NCI-H748 treated with DMSO at 0.1 percent for 48 hours (cell line): Measurements from ENCODE around the gene TTLL3.

ENCODE experiments used
- DNase-seq: peaks from one replicate; lab custom pipeline; 2025; lab: John Stamatoyannopoulos, UW

Gene TTLL3

GRCh38 chr3:9780910-9781309 is 29.2 kb upstream of the TTLL3 start:
- no peak for DNase-seq

GRCh38 chr3:9781551-9781950 is 28.5 kb upstream of the TTLL3 start:
- DNase-seq, result no peak

DNA sequence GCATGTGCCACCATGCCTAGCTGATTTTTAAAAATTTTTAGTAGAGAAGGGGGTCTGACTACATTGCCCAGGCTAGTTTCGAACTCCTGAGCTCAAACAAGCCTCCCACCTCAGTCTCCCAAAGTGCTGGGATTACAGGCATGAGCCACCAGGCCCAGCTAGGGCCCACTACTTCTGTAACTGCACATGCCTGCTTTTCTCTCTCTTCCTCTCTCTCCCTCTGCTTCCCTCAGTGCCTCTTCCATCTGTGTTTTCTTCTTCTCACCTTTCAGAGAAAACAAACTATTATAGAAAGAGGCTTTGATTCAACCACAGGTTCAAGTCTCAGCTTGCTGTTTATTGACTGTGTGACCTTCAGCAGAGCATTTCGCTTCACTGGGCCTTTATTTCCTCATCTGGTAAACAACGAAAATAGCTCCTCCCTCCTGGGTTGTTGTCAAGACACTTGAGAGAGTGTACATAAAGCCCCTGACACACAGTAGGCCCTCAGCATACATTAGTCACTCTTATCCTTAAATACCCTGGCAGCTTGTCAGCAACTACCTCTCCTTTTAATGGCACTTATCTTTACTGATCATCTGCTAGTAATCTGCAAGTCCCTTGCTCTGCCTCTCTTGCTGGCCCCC is 28.0 kb upstream of the TTLL3 start:
- no peak for DNase-seq

GRCh38 chr3:9782770-9783169 is 27.3 kb upstream of the TTLL3 start:
- DNase-seq, result no peak

GRCh38 chr3:9783954-9784353 is 26.1 kb upstream of the TTLL3 start:
- DNase-seq, result no peak

DNA sequence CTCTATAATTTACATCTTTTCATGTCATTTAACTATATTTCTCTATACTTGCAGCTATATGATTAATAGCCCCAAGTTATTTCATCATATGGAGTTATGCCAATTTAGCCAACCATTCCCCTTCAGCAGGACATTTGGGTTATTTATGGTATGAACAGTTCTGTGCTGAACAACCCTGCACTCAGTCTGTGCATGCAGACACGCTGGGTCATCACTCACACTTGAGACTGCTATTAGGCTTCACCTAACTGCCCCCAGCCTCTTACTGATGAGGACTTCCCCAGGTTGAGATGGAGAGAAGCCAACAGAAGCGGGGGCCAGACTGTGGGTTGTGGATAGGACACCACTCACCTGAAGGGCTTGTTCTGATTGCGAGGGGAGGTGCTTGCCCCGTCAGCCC is 25.1 kb upstream of the TTLL3 start:
- no peak for DNase-seq

DNA sequence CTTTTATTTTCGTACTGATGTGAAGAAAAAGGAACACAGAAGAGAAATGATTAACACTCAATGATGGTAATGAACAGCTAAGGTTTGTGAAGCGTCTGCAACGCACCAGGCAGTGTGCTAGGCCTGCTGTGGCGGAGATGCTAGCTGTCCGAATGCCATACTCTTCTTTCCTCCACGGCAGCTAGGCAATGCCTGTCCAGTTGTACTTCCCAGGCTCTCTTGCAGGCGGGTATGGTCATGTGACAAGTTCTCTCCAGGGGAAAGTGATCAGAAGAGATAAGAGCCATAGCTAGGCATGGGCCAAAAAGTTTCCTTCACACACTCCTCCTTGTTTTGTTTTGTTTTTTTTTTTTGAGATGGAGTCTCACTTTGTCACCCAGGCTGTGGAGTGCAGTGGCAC is 24.5 kb upstream of the TTLL3 start:
- no peak for DNase-seq

GRCh38 chr3:9786209-9786739 is 23.8 kb upstream of the TTLL3 start:
- DNase-seq, result no peak

- DNase-seq, result no peak
Observed at GRCh38 chr3:9786825-9787669, 23.0 kb upstream of the TTLL3 start.

DNA sequence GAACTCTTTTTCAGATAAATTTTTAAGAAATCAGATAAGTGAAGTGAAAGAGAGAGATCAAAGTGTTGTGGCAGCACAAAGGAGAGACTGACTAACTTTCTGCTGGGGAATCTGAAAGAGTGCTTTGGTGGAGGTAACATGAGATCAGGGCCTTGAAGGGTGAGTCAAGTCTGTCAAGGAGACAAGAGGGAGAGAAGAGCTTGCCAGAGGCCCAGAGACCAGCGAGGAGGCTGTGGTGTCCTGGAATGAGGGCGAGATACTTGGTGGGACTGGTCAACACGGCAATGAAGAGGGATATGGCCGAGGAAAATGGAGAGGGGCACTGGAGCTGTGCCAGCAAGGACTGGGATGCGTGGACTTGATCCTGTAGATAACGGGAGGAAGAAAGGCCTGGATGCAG is 22.3 kb upstream of the TTLL3 start:
- DNase-seq, result no peak

DNA sequence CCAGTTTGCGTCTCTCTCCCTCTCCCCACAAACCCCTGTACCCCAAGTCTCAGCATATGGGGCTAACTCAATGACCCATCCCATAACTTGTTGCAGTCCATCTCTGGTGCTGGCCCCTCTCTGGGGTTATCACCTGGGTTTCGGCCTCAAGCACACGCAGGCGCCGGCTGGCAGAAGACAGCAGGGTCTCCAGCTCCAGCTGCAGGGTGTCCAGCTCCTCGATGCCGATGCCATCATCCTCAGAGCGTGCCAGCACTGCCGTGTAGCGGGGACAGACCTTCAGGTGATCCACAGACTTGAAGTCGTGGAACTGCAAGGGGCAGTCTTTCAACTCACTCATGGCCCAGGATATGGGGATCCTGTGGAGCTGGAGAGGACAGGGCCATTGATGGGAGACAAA is 18.9 kb upstream of the TTLL3 start:
- no peak for DNase-seq

DNA sequence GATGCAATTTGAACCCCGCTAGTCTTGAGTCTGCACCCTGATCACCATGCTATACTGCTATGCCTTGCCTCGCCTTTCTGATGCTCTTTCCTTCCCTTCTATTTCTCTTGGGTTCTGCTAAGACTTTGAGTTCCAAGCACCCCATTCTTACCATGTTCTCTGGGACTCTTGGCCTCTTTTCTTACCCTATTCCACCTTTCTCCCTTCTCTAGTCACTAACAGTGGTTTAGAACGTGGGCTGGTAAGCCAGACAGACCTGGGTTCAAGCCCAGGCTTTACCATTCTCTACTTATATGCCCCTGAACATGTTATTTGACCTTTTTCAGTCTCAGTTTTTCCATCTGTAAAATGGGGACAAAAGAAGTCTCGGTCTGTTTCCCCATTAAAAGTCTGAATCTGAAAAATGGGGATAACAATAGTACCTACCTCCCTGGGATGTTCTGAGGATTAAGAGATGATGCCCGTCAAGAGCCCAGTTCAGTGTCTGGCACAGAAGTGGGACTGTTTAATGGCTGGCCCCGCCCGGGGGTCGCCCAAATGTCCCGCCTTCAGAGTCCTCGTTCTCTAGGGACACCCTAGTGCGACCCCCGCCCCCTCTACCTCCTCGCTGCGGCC is 18.2 kb upstream of the TTLL3 start:
- no peak for DNase-seq

GRCh38 chr3:9792405-9793160 is 17.5 kb upstream of the TTLL3 start, which contains the start of the genes ARPC4 and TADA3:
Gene ARPC4, plus strand, starts transcription at chr3:9793082. Its CDS starts 40 bp downstream, at chr3:9793122.
Gene TADA3, minus strand, starts transcription at chr3:9792473. Its CDS starts 1,007 bp downstream, at chr3:9791466.
- DNase-seq, result peak; percentile 76

DNA sequence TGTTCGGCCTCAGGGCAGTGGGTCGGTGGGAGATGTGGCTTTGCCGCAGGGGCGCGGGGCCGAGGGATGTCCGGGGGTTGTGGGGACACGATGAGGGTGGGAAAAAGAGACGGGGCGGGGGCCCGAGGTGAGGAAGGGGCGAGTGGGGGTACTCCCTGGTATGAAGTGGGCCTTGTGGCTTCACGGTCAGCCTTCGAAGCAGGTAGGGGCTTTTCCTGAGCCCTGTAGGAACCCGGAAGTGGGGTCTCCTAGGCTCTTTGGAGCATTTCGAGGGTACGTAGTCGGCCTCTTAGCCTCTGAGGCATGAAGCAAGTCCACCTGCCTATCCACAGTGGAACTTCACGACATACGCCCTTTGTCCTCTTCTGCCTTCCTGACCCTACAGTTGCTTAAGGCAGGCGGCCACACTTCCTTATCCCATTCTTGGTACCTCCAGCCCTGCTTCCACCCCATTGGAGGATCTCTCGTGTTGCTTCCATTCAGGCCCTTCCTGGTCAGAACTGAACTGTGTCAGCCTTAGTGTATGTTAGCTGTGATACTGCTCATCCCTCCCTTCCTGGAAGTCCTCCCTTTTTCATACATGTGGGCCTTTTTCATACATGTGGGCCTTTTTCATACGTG is 16.8 kb upstream of the TTLL3 start:
- no peak for DNase-seq

GRCh38 chr3:9794400-9794799 is 15.7 kb upstream of the TTLL3 start:
- DNase-seq, result no peak

GRCh38 chr3:9795207-9795606 is 14.9 kb upstream of the TTLL3 start:
- DNase-seq, result no peak

DNA sequence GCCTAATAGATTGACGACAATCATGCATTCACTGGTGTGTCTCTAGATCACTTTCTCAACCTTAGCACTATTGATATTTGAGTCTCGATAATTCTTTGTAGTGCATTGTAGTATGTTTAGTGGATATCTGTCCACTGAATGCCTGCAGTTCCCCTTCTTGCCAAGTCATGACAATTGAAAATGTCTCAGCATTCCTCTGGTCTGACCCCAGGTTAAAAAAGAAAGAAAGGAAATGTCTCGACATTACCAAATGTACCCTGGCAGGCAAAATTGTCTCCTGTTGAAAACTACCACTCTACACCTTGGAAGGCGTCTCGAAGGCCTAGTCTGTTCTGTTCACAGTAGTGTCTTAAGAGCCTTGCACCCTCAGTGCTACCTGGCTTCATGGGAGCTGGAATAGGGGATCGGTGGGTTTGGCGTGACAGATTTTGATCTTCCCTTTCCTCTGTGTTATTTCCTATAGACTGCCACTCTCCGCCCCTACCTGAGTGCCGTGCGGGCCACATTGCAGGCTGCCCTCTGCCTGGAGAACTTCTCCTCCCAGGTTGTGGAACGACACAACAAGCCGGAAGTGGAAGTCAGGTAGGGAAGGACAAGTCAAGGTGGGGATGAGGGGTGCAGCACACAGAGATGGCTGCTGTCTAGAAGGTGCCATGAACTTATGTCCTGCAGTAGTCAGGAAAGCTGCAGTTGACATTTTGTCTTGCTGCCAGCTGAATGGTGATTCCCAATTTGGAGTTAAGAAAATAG is 12.7 kb upstream of the TTLL3 start:
- DNase-seq, result no peak

- no peak for DNase-seq
Observed at GRCh38 chr3:9800529-9800928, 9.5 kb upstream of the TTLL3 start.

DNA sequence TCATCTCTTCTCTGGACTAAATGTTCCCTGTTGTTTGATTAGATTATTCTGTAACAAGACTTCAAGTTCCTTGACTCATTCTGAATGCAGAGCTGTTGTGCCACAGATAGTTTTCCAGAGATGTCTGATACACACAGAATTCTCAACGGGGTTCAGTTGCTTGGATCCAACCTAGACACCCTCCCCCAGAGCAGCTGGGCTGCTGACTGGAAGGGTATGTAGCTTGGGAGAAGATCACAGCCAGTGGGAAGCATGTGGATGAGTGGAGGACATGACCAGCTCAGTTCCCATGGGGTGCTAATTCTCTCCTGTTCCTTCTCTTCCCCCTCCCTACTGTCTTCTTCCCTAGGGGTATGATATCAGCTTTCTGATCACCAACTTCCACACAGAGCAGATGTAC is 6.6 kb upstream of the TTLL3 start:
- DNase-seq, result no peak

DNA sequence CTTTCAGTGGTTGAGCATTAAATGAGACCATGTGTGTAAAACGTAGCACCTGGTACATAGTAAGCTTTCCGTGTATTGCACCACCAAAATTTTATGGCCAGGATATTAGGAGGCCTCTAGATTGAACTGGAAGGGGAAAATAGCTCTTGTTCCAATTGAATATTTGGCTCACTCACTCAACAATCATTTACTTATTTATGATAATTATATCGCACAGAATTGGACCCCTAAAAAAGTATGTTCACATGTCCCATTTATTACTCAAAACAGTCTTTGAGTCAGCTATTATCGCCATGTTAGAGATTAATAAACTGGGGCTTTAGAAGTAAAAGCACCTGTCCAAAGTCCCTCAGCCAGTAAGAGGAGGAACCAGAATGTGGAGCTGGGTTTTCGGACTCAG is 5.1 kb upstream of the TTLL3 start:
- no peak for DNase-seq

DNA sequence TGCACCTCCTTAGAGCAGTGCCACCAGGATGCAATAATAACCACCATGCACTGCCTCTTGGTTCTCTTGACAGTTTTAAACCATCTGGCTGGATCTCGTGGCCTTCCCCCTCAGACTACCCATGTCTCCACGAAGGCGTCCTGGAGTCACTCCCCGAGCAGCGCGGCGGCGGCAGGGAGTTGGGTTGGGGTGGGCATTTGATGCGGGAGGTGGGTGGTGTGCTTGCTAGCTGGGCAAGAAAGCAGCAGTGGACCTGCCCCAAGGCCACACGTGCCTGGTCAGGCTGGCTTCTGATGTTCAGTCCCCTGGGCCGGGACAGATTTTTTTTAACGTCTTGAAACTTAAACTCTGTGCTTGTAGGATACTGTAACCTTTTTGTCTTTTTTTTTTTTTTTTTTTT is 3.9 kb upstream of the TTLL3 start:
- no peak for DNase-seq
